Large intestine (tissue), 3 donors: ENCODE data around the gene CCKAR. TPM values are rescaled to one million over a fixed set of nuclear protein-coding genes. Genes with fewer than 3 reads are reported as not detected.
"Not testable (repeated sequence)": the region's sequence is repeated elsewhere in the genome, so short reads cannot be mapped to it uniquely, and the experiment has no call there.

Experiments used
- DNase-seq, 2 donors: peaks; one replicate each; pipeline versions ENCODE4 v3.0.0 to v3.0.0-alpha.2; 2013
- H3K27ac ChIP-seq: one replicate; pipeline ENCODE4 v1.5.1; 2013; ENCODE audit warnings: low read length
- H3K27me3 ChIP-seq: 2 replicates; pipeline ENCODE4 v1.6.1; 2013; ENCODE audit warnings: low read length; ENCODE audit not compliant: control insufficient read depth, insufficient read depth
- H3K36me3 ChIP-seq: 2 replicates; pipeline ENCODE4 v1.6.1; 2013; ENCODE audit warnings: low read length; ENCODE audit not compliant: control insufficient read depth, insufficient read depth
- H3K4me1 ChIP-seq: one replicate; pipeline ENCODE4 v1.6.1; 2013; ENCODE audit warnings: low read length; ENCODE audit not compliant: control insufficient read depth, insufficient read depth
- H3K4me3 ChIP-seq: one replicate; pipeline ENCODE4 v1.5.1; 2013; ENCODE audit warnings: low read length
- H3K9me3 ChIP-seq: one replicate; pipeline ENCODE4 v1.6.1; 2013; ENCODE audit warnings: mild to moderate bottlenecking, low read depth, low read length, moderate library complexity; ENCODE audit not compliant: control insufficient read depth
- WGBS: methylation state at CpG from one replicate; pipeline ENCODE4 v1.1.5; 2013; ENCODE audit warnings: low lambda C conversion rate; ENCODE audit not compliant: insufficient coverage; 5-methylcytosine and 5-hydroxymethylcytosine counted together
- polyA plus RNA-seq: library from polyadenylated mRNA; unstranded; fragments of 120-200 nt; gene quantifications from one replicate; pipeline ENCODE4 v1.2.1, GENCODE V29; 2013

The CCKAR gene
- polyA plus RNA-seq, 1 donor: 0.52 TPM

DNA sequence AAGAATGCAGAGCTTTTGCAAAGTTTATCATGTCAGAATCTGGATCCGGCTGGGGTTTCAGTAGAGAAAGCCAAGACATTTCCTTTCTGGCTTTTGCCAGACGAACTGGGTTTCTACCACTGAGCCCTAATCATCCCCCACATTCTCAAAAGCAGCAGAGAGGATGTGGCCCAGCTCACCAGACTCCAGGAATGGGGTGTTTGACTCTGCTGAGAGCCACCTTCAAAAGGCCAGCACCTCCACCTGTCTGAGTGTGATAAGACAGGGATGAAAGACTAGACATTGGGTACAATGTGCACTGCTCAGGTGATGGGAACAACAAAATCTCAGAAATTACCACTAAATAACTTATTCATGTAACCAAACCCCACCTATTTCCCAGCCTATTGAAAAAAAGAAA, 25.7 kb upstream of the CCKAR start:
- no peak for DNase-seq
- H3K27ac ChIP-seq: no peak overlapping the region
- H3K4me1 ChIP-seq: no peaks in the 10 kb centered on the region
- WGBS: 80% methylated on average over 1 of the region's 2 CpGs
- no peaks in the 10 kb centered on the region for H3K27me3 ChIP-seq
- H3K9me3 ChIP-seq: no peaks in the 10 kb centered on the region
- H3K4me3 ChIP-seq: no peak overlapping the region
- H3K36me3 ChIP-seq: no peaks in the 10 kb centered on the region

- no peaks in the 10 kb centered on the region for H3K27me3 ChIP-seq
- H3K36me3 ChIP-seq: no peaks in the 10 kb centered on the region
- H3K27ac ChIP-seq: no peak overlapping the region
- no peak for DNase-seq
- no peak overlapping the region for H3K4me3 ChIP-seq
- no peaks in the 10 kb centered on the region for H3K9me3 ChIP-seq
- no CpG with 5 or more reads among the region's 4 CpGs for WGBS
- H3K4me1 ChIP-seq: no peaks in the 10 kb centered on the region
Measured at GRCh38 chr4:26510334-26510964, 20.2 kb upstream of the CCKAR start.

DNA sequence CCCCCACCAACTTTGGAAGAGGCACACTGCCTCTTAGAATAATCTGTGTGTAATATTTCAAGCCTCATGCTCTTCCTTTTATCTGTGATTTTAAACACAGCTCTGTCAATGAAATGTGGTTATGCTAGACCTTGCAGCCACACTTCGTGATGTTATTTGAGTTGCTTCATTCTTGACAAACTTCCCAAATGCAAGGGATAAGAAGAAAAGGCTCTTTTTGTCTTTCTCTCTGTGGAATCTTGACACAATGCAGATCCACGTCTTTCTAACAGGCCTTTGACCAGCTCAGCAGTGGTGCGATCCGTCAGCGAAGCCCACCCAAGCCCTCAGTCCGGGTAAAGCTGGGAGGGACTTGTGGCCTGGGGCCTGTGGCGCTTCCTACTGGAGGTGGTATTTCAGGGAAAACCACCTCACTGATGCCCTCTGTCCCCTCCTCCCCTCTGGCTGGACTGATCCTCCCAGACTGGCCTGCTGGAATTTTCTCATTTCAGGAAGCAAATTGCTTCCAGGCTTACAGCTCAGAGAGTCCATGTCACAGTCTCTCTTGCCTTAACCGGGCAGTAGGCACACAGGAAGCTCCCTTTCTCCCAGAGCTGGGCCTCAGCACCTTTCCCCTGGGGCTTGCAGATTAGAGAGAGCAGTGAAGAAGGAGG, 19.5 kb upstream of the CCKAR start:
- H3K4me1 ChIP-seq: no peaks in the 10 kb centered on the region
- WGBS: no CpG with 5 or more reads among the region's 8 CpGs
- H3K36me3 ChIP-seq: no peaks in the 10 kb centered on the region
- H3K4me3 ChIP-seq: no peak overlapping the region
- H3K9me3 ChIP-seq: no peaks in the 10 kb centered on the region
- DNase-seq: no peak
- no peaks in the 10 kb centered on the region for H3K27me3 ChIP-seq
- H3K27ac ChIP-seq: no peak overlapping the region

DNA sequence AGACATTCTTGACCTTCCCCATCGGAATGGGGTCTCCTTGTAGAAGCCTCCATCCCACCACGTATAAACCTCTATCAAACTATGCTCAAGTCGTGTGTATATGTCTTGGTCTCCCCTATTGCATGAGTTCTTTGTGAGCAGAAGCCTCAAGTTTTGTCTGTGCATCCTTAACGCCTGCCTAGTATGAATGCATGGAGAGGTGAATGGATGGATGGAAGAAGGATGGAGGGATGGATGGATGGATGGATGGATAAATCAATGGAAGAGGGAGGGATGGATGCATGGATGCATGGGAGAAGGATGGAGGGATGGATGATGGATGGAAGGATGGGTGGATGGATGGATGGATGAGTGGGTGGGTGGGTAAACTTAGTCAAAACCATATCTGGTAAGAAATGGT, 17.0 kb upstream of the CCKAR start:
- Histone ChIP-seq H3K4me3 (no peak overlapping the region), H3K27me3 (no peaks in the 10 kb centered on the region), H3K36me3 (no peaks in the 10 kb centered on the region), H3K4me1 (no peaks in the 10 kb centered on the region), H3K9me3 (no peaks in the 10 kb centered on the region), H3K27ac (no peak overlapping the region)
- DNase-seq: no peak
- WGBS: 100% methylated on average over 1 of the region's 4 CpGs

- no peak overlapping the region for H3K4me3 ChIP-seq
- WGBS: no CpG with 5 or more reads among the region's 4 CpGs
- no peaks in the 10 kb centered on the region for H3K36me3 ChIP-seq
- no peaks in the 10 kb centered on the region for H3K9me3 ChIP-seq
- H3K27me3 ChIP-seq: no peaks in the 10 kb centered on the region
- no peak for DNase-seq
- no peak overlapping the region for H3K27ac ChIP-seq
- no peaks in the 10 kb centered on the region for H3K4me1 ChIP-seq
Measured at GRCh38 chr4:26503844-26504243, 13.6 kb upstream of the CCKAR start.

DNA sequence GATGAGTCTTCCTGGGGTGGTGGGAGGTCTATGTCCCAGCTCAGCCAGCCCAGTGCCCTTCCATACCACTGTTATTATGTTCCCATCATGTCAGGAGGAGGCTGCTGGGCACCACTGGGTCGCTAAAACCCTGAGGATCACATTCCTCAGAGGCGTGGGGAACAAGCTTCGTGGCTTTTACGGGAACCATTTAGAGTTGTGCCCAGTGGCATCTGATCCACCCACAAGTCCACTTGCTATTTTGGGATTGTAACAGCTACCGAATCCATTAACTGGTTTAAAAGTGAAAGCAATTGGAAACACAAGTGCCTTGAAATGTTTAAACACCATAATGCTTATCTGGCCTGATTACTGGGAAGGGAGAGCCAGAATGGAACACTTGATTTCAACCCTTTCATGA, 13.1 kb upstream of the CCKAR start:
- Histone ChIP-seq H3K4me1 (no peaks in the 10 kb centered on the region), H3K9me3 (no peaks in the 10 kb centered on the region), H3K27ac (no peak overlapping the region), H3K36me3 (no peaks in the 10 kb centered on the region), H3K27me3 (no peaks in the 10 kb centered on the region), H3K4me3 (no peak overlapping the region)
- DNase-seq: no peak
- WGBS: no CpG with 5 or more reads among the region's 5 CpGs

DNA sequence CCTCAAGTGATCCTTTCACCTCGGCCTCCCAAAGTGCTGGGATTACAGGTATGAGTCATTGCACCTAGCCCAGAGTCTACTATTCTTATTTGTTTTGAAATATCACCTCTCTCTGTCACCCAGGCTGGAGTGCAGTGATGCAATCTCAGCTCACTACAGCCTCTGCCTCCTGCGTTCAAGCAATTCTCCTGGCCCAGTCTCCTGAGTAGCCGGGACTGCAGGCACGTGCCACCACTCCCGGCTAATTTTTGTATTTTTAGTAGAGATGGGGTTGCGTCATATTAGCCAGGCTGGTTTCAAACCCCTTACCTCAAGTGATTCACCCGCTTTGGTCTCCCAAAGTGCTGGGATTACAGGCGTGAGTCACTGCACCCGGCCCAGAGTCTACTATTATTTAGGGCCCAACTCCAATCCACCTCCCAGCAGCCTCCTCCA, 10.3 kb upstream of the CCKAR start:
- not testable (repeated sequence) for H3K36me3 ChIP-seq, H3K27ac ChIP-seq, H3K4me3 ChIP-seq, H3K4me1 ChIP-seq, DNase-seq, H3K27me3 ChIP-seq, H3K9me3 ChIP-seq
- WGBS: 80% methylated on average over 1 of the region's 9 CpGs

GRCh38 chr4:26496207-26496783, 6.0 kb upstream of the CCKAR start:
- Histone ChIP-seq H3K4me1 (no peaks in the 10 kb centered on the region), H3K36me3 (no peaks in the 10 kb centered on the region)

GRCh38 chr4:26493461-26493860, 3.2 kb upstream of the CCKAR start:
- WGBS: no CpG with 5 or more reads among the region's 4 CpGs
- no peak for DNase-seq
- Histone ChIP-seq H3K27me3 (peaks cover 18% of the 10 kb centered on the region), H3K9me3 (no peaks in the 10 kb centered on the region), H3K27ac (no peak overlapping the region), H3K36me3 (no peaks in the 10 kb centered on the region), H3K4me1 (no peaks in the 10 kb centered on the region), H3K4me3 (no peak overlapping the region)

More at GRCh38 chr4:26496207-26496783, 6.0 kb upstream of the CCKAR start:
- Histone ChIP-seq H3K27me3 (peaks cover 3% of the 10 kb centered on the region), H3K27ac (no peak overlapping the region), H3K9me3 (no peaks in the 10 kb centered on the region), H3K4me3 (no peak overlapping the region)
- no peak for DNase-seq
- WGBS: 93% methylated on average over 2 of the region's 8 CpGs

GRCh38 chr4:26491449-26492170, 1.3 kb upstream of the CCKAR start:
- Histone ChIP-seq H3K27me3 (peaks cover 18% of the 10 kb centered on the region), H3K4me3 (no peak overlapping the region), H3K27ac (no peak overlapping the region), H3K4me1 (no peaks in the 10 kb centered on the region), H3K9me3 (no peaks in the 10 kb centered on the region), H3K36me3 (no peaks in the 10 kb centered on the region)
- no peak for DNase-seq
- no CpG with 5 or more reads among the region's 7 CpGs for WGBS
